ENCODE results near the gene CRACDL.

Gene CRACDL

DNA sequence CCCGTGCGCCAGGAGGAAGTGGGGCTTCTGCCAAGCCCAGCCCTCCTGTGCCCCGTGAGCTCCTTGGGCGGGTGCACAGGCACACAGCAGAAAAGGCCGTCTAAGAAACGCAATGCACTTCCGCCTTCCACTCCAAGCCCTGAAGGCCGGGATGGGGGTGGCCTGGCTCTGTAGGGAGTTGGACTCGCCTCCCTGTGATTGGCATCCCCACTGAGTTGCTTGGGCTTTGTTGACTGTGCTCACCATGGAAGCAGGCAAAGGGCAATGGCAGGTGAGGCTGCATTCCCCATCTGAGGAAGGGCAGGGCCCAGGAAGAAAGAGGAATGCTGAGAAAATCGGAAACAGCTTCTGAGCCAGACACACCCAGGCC is 66.8 kb downstream of the CRACDL start:
- TF ChIP-seq TAF1 (IDR thresholded peaks at IDR 0.05; ENCODE audit: borderline replicate concordance, insufficient read depth, low read length) (no peak), SIN3A (IDR thresholded peaks at IDR 0.05; ENCODE audit: borderline replicate concordance, insufficient read depth, low read length) (no peak), POLR2AphosphoS5 (IDR thresholded peaks at IDR 0.05; ENCODE audit: low read depth, low read length) (no peak), FOXP2 (optimal IDR thresholded peaks at IDR 0.05; ENCODE audit: borderline replicate concordance, extremely low read depth, extremely low read length, insufficient read depth) (no peak)
- TF ChIP-seq, protein P1, sequence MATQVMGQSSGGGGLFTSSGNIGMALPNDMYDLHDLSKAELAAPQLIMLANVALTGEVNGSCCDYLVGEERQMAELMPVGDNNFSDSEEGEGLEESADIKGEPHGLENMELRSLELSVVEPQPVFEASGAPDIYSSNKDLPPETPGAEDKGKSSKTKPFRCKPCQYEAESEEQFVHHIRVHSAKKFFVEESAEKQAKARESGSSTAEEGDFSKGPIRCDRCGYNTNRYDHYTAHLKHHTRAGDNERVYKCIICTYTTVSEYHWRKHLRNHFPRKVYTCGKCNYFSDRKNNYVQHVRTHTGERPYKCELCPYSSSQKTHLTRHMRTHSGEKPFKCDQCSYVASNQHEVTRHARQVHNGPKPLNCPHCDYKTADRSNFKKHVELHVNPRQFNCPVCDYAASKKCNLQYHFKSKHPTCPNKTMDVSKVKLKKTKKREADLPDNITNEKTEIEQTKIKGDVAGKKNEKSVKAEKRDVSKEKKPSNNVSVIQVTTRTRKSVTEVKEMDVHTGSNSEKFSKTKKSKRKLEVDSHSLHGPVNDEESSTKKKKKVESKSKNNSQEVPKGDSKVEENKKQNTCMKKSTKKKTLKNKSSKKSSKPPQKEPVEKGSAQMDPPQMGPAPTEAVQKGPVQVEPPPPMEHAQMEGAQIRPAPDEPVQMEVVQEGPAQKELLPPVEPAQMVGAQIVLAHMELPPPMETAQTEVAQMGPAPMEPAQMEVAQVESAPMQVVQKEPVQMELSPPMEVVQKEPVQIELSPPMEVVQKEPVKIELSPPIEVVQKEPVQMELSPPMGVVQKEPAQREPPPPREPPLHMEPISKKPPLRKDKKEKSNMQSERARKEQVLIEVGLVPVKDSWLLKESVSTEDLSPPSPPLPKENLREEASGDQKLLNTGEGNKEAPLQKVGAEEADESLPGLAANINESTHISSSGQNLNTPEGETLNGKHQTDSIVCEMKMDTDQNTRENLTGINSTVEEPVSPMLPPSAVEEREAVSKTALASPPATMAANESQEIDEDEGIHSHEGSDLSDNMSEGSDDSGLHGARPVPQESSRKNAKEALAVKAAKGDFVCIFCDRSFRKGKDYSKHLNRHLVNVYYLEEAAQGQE (IDR thresholded peaks at IDR 0.05; ENCODE audit: insufficient read depth in 1 of 2, low read depth in 2 of 2, low read length in 2 of 2), result no peak

DNA sequence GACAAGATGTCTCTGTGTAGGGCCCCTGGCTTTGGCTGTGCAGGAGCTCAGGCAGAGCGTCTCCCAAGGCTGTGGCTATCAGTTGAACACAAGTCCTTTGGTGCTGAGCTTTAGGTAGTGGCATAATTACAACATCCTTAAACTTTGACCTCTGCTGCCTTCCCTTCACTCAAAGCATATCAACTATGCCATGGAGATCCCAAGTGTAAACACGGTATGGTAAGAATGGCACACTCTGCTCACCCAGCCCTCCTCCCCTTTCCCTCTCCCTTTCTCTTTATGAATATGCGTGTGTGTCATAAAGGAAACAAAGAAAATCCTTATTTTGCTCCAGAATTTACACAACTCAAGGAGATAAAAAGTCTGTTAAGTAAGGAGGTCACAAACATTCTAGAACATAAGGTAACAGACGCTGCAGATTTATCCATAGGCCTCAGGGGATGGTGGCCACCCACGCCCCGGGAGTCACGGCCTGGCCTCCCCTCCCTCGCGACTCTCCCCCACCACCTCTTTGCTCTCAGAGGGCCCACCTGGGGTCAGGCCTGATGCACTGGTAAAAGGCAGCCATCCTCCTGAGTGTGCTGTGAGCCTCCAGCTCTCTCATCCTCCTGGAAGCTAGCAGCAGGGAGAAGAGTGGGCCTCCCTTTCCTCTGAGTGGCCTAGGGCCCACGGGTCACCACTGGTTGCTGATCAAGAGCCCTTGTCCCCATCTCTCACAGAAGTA is 67.3 kb downstream of the CRACDL start:
- TF ChIP-seq FOXP2 (optimal IDR thresholded peaks at IDR 0.05; ENCODE audit: borderline replicate concordance, extremely low read depth, extremely low read length, insufficient read depth) (no peak), SIN3A (IDR thresholded peaks at IDR 0.05; ENCODE audit: borderline replicate concordance, insufficient read depth, low read length) (no peak), TAF1 (IDR thresholded peaks at IDR 0.05; ENCODE audit: borderline replicate concordance, insufficient read depth, low read length) (no peak), POLR2AphosphoS5 (IDR thresholded peaks at IDR 0.05; ENCODE audit: low read depth, low read length) (no peak)
- TF ChIP-seq, protein P1 (IDR thresholded peaks at IDR 0.05; ENCODE audit: insufficient read depth in 1 of 2, low read depth in 2 of 2, low read length in 2 of 2), result no peak

DNA sequence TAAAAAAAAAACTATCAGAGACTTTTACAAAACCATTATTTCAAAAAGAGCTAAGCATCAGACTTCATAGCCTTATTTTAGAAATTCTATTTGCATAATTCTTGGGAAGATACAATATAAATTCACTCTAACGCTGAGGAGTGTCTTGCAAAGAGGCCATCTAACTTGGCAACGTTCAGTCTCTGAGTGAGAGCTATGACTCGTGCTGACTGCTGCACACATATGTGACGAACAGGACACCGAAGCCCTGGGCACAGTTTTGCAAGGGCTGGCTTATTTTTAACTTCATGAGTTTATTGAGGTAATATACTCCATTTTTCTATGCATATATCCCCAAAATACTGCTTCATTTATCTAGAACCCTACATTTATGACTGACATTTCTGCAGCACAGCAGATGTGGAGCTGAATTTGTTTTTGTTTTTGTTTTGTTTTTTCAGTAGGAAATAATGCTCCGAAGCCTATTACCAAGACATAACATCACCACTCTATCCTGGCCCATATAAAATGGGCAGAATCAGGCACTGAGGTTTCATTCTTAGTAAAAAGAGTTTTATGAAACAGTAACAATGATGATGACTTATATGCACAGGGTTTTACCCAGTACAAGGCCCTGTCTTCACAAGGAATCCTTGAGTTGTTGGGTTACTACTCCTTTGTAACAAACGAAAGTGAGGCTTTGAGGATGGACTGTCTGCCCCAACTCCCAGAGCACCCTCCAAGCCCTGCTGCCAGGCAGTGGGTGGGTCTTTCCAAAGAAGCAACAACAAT is 68.3 kb downstream of the CRACDL start:
- no peak for TF ChIP-seq SIN3A (IDR thresholded peaks at IDR 0.05; ENCODE audit: borderline replicate concordance, insufficient read depth, low read length)

DNA sequence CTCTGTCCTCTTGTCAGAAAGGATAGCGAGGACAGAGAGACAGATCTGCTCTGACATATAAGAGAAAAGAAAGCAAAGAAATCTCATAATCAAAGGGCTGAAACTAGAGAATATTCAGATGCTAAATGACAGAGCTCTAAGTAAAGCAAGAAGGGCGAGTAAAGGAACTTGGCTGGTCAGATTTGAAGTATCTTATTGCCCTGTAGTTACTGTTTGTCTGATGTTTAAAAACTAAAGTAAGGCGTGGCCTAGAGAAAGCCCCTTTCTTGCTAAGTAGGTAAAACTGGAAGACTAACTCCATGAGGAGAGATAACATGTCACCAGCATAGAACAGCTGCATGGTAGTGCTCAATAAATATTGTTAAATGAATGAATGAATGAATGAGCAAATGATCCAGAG is 70.0 kb downstream of the CRACDL start:
- TF ChIP-seq FOXP2 (optimal IDR thresholded peaks at IDR 0.05; ENCODE audit: borderline replicate concordance, extremely low read depth, extremely low read length, insufficient read depth) (no peak), TAF1 (IDR thresholded peaks at IDR 0.05; ENCODE audit: borderline replicate concordance, insufficient read depth, low read length) (no peak), POLR2AphosphoS5 (IDR thresholded peaks at IDR 0.05; ENCODE audit: low read depth, low read length) (no peak), SIN3A (IDR thresholded peaks at IDR 0.05; ENCODE audit: borderline replicate concordance, insufficient read depth, low read length) (no peak)
- TF ChIP-seq, protein P1 (IDR thresholded peaks at IDR 0.05; ENCODE audit: insufficient read depth in 1 of 2, low read depth in 2 of 2, low read length in 2 of 2), result no peak

DNA sequence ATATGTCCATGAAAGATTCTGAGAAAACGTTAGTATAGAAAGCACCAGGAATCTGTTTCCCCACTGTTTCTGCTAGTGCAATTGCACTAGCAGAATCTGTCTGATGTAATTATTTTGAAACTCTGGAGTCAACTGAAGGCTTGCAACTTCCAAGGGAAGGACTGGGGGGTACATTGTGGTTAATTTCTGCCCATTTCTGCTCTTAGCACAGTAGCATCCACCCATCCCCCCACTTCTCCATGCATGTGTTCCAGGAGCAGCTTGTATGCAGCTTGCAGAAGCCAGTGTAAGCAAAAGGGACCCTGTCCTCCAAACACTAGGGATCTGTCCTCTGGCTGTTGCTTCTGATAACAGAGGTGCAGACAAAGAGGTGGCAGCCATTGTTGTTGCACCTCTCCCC is 74.4 kb downstream of the CRACDL start:
- TF ChIP-seq FOXP2 (optimal IDR thresholded peaks at IDR 0.05; ENCODE audit: borderline replicate concordance, extremely low read depth, extremely low read length, insufficient read depth) (no peak), POLR2AphosphoS5 (IDR thresholded peaks at IDR 0.05; ENCODE audit: low read depth, low read length) (no peak), TAF1 (IDR thresholded peaks at IDR 0.05; ENCODE audit: borderline replicate concordance, insufficient read depth, low read length) (no peak)
- TF ChIP-seq, protein P1 (IDR thresholded peaks at IDR 0.05; ENCODE audit: insufficient read depth in 1 of 2, low read depth in 2 of 2, low read length in 2 of 2), result no peak
